DND-41 (cell line): ENCODE measurements around the gene NDUFA8.

ENCODE experiments used
- ATAC-seq: fragments of 200-7000 bp; cut with Tn5 transposase; 3 replicates; pipeline ENCODE4 v1.9.1; 2021; ENCODE audit warnings: low read depth; ENCODE audit not compliant: insufficient read depth
- DNase-seq: peaks from one replicate; pipeline ENCODE4 v3.0.0-alpha.2; 2020
- H2AFZ ChIP-seq: 2 replicates; pipeline ENCODE4 v1.6.0; 2012; ENCODE audit warnings: low read depth, low read length
- H3K27ac ChIP-seq: 2 replicates; pipeline ENCODE4 v1.5.1; 2012; ENCODE audit warnings: low read length, inconsistent platforms
- H3K27me3 ChIP-seq: fragments of 200-600 bp; sonication (generic); 2 replicates; pipeline ENCODE4 v1.6.0; 2012; ENCODE audit warnings: low read length, mild to moderate bottlenecking, inconsistent platforms; ENCODE audit not compliant: insufficient read depth, poor library complexity
- H3K36me3 ChIP-seq: 2 replicates; pipeline ENCODE4 v1.5.1; 2012; ENCODE audit warnings: low read length, inconsistent platforms; ENCODE audit not compliant: insufficient read depth
- H3K4me1 ChIP-seq: 2 replicates; pipeline ENCODE4 v1.5.1; 2012; ENCODE audit warnings: mild to moderate bottlenecking, low read length; ENCODE audit not compliant: insufficient read depth
- H3K4me2 ChIP-seq: 2 replicates; pipeline ENCODE4 v1.6.0; 2012; ENCODE audit warnings: mild to moderate bottlenecking, moderate library complexity, low read length, inconsistent platforms; ENCODE audit not compliant: insufficient read depth
- H3K4me3 ChIP-seq, 2 experiments: fragments of 200-600 bp in 1 of 2; shearing (Covaris generic) in 1 of 2; 2 replicates each; pipeline ENCODE4 v1.5.1; 2012 to 2016; ENCODE audit warnings: inconsistent platforms in 2 of 2, low read length in 2 of 2, mild to moderate bottlenecking in 2 of 2, low read depth in 1 of 2, moderate library complexity in 1 of 2
- H3K79me2 ChIP-seq: 2 replicates; pipeline ENCODE4 v1.6.0; 2012; ENCODE audit warnings: low read length, inconsistent platforms; ENCODE audit not compliant: insufficient read depth
- H3K9ac ChIP-seq: 2 replicates; pipeline ENCODE4 v1.6.0; 2012; ENCODE audit warnings: low read depth, mild to moderate bottlenecking, inconsistent platforms, low read length, moderate library complexity
- H3K9me3 ChIP-seq: 2 replicates; pipeline ENCODE4 v1.5.1; 2012; ENCODE audit warnings: low read length, moderate library complexity, mild to moderate bottlenecking, inconsistent platforms; ENCODE audit not compliant: insufficient read depth, severe bottlenecking
- H4K20me1 ChIP-seq: 2 replicates; pipeline ENCODE4 v1.6.0; 2012; ENCODE audit warnings: low read length; ENCODE audit not compliant: insufficient read depth
- EZH2 ChIP-seq: IDR thresholded peaks from 3 replicates; pipeline ENCODE4 v1.6.1; 2012; ENCODE audit warnings: borderline replicate concordance, low read depth, mild to moderate bottlenecking, moderate library complexity, low read length, inconsistent platforms; ENCODE audit not compliant: severe bottlenecking
- TF ChIP-seq, protein P1 (sequence below): IDR thresholded peaks from 2 replicates; pipeline ENCODE4 v1.5.1; 2012; ENCODE audit warnings: borderline replicate concordance, low read length, moderate library complexity, mild to moderate bottlenecking; ENCODE audit not compliant: poor library complexity, severe bottlenecking; ENCODE audit errors: extremely low read depth

NDUFA8 gene

GRCh38 chr9:122143876-122144405 is 15.6 kb downstream of the NDUFA8 start:
- Histone ChIP-seq H3K9me3 (no peaks in the 10 kb centered on the region), H3K36me3 (peaks cover 45% of the 10 kb centered on the region), H3K4me2 (no peak overlapping the region), H4K20me1 (0 out of 2 replicates have a peak, but pooled peaks cover 8% of the 10 kb centered on the region), H3K27ac (no peak overlapping the region), H3K79me2 (no peaks in the 10 kb centered on the region), H2AFZ (no peak overlapping the region), H3K4me1 (no peaks in the 10 kb centered on the region), H3K9ac (no peak overlapping the region), H3K4me3 (no peak overlapping the region), H3K27me3 (no peaks in the 10 kb centered on the region)
- TF ChIP-seq, protein P1, sequence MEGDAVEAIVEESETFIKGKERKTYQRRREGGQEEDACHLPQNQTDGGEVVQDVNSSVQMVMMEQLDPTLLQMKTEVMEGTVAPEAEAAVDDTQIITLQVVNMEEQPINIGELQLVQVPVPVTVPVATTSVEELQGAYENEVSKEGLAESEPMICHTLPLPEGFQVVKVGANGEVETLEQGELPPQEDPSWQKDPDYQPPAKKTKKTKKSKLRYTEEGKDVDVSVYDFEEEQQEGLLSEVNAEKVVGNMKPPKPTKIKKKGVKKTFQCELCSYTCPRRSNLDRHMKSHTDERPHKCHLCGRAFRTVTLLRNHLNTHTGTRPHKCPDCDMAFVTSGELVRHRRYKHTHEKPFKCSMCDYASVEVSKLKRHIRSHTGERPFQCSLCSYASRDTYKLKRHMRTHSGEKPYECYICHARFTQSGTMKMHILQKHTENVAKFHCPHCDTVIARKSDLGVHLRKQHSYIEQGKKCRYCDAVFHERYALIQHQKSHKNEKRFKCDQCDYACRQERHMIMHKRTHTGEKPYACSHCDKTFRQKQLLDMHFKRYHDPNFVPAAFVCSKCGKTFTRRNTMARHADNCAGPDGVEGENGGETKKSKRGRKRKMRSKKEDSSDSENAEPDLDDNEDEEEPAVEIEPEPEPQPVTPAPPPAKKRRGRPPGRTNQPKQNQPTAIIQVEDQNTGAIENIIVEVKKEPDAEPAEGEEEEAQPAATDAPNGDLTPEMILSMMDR = no peak
- TF ChIP-seq EZH2 = no peak
- ATAC-seq (no peak), DNase-seq (no peak)

GRCh38 chr9:122143296-122143695 is 16.3 kb downstream of the NDUFA8 start:
- no peak overlapping the region for H3K4me3 ChIP-seq
- 0 out of 2 replicates have a peak, but pooled peaks cover 8% of the 10 kb centered on the region for H4K20me1 ChIP-seq
- no peak overlapping the region for H3K27ac ChIP-seq
- no peaks in the 10 kb centered on the region for H3K4me1 ChIP-seq
- no peak overlapping the region for H2AFZ ChIP-seq
- no peak overlapping the region for H3K9ac ChIP-seq
- no peak for DNase-seq
- ATAC-seq = no peak
- no peaks in the 10 kb centered on the region for H3K9me3 ChIP-seq
- H3K4me2 ChIP-seq = no peak overlapping the region
- no peak for TF ChIP-seq EZH2
- TF ChIP-seq, protein P1 = no peak
- no peaks in the 10 kb centered on the region for H3K79me2 ChIP-seq
- no peaks in the 10 kb centered on the region for H3K27me3 ChIP-seq
- H3K36me3 ChIP-seq = peaks cover 44% of the 10 kb centered on the region

DNA sequence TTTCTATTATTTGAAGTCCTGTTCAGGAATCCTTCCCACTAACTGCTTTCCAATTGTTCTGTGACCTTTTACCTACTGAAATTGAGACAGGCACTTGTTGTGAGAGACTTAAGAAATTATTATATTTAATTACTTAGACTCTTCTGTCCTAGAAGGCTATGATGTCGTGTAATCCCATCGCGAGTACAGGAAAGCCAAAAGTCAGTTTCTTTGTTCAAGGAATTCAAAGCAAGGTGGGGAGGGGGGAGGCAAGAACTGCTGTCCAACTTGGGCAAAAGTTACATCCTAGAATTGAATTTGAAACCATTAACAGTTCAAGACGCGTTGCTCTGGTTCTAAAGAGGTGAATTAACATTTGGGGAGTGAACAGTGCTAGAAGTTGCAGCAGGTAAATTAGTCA is 17.9 kb downstream of the NDUFA8 start:
- Histone ChIP-seq H3K9ac (no peak overlapping the region), H3K79me2 (no peaks in the 10 kb centered on the region), H3K9me3 (no peaks in the 10 kb centered on the region), H3K27me3 (no peaks in the 10 kb centered on the region), H2AFZ (no peak overlapping the region), H3K27ac (no peak overlapping the region), H3K4me2 (no peak overlapping the region), H3K36me3 (peaks cover 35% of the 10 kb centered on the region), H4K20me1 (0 out of 2 replicates have a peak, but pooled peaks cover 4% of the 10 kb centered on the region), H3K4me1 (no peaks in the 10 kb centered on the region), H3K4me3 (no peak overlapping the region)
- no peak for TF ChIP-seq EZH2
- TF ChIP-seq, protein P1 = no peak
- DNase-seq (no peak), ATAC-seq (no peak)
